ENCODE results near the gene CERS6.

DNA sequence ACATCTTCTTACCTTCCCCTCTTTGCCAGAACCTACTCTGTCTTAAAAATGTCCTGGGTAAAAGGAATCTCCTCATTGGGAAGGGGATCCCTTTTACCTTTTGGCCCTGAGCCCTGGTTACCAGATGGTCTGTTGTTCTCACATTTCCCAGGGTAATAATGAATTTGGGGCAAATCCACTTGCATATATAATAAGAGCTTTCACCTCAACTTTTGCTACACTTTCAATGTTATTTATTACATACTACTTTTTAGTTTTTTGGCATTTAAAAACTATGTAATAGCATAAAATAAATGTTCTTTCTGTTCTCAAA, 15.0 kb downstream of the CERS6 start:
- TF ChIP-seq, protein P1, sequence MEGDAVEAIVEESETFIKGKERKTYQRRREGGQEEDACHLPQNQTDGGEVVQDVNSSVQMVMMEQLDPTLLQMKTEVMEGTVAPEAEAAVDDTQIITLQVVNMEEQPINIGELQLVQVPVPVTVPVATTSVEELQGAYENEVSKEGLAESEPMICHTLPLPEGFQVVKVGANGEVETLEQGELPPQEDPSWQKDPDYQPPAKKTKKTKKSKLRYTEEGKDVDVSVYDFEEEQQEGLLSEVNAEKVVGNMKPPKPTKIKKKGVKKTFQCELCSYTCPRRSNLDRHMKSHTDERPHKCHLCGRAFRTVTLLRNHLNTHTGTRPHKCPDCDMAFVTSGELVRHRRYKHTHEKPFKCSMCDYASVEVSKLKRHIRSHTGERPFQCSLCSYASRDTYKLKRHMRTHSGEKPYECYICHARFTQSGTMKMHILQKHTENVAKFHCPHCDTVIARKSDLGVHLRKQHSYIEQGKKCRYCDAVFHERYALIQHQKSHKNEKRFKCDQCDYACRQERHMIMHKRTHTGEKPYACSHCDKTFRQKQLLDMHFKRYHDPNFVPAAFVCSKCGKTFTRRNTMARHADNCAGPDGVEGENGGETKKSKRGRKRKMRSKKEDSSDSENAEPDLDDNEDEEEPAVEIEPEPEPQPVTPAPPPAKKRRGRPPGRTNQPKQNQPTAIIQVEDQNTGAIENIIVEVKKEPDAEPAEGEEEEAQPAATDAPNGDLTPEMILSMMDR (IDR thresholded peaks at IDR 0.05), result no peak
- TF ChIP-seq POLR2A (IDR thresholded peaks at IDR 0.05), result no peak
